ENCODE measurements around the gene TMTC3.
A peak's percentile ranks its signal among the peaks of the same experiment; 100 is the strongest.

The TMTC3 gene

GRCh38 chr12:88163371-88163770 lies 21.3 kb downstream of the TMTC3 start:
- DNase-seq (ENCODE audit: low read depth) = peak; percentile 25
- H3K4me3 ChIP-seq (ENCODE audit: low read depth, low read length) = no peak overlapping the region
- no peak for TF ChIP-seq CTCF (conservative IDR thresholded peaks at IDR 0.05; ENCODE audit: low read depth, low read length)

GRCh38 chr12:88166179-88166578 lies 24.1 kb downstream of the TMTC3 start:
- H3K4me3 ChIP-seq (ENCODE audit: low read depth, low read length) = no peak overlapping the region
- no peak for TF ChIP-seq CTCF (conservative IDR thresholded peaks at IDR 0.05; ENCODE audit: low read depth, low read length)
- DNase-seq (ENCODE audit: low read depth) = no peak

GRCh38 chr12:88167384-88167783 lies 25.3 kb downstream of the TMTC3 start:
- no peak for DNase-seq (ENCODE audit: low read depth)
- H3K4me3 ChIP-seq (ENCODE audit: low read depth, low read length) = no peak overlapping the region
- TF ChIP-seq CTCF (conservative IDR thresholded peaks at IDR 0.05; ENCODE audit: low read depth, low read length) = no peak

GRCh38 chr12:88172844-88173407 lies 30.8 kb downstream of the TMTC3 start:
- no peak for DNase-seq (ENCODE audit: low read depth)
- no peak for TF ChIP-seq CTCF (conservative IDR thresholded peaks at IDR 0.05; ENCODE audit: low read depth, low read length)
- H3K4me3 ChIP-seq (ENCODE audit: low read depth, low read length) = no peak overlapping the region

GRCh38 chr12:88175544-88175943 lies 33.4 kb downstream of the TMTC3 start:
- DNase-seq (ENCODE audit: low read depth) = no peak
- no peak for TF ChIP-seq CTCF (conservative IDR thresholded peaks at IDR 0.05; ENCODE audit: low read depth, low read length)
- H3K4me3 ChIP-seq (ENCODE audit: low read depth, low read length) = no peak overlapping the region

GRCh38 chr12:88179436-88180014 lies 37.4 kb downstream of the TMTC3 start:
- TF ChIP-seq CTCF (conservative IDR thresholded peaks at IDR 0.05; ENCODE audit: low read depth, low read length) = no peak
- DNase-seq (ENCODE audit: low read depth) = no peak

GRCh38 chr12:88181881-88182280 lies 39.8 kb downstream of the TMTC3 start:
- TF ChIP-seq CTCF (conservative IDR thresholded peaks at IDR 0.05; ENCODE audit: low read depth, low read length) = no peak
- H3K4me3 ChIP-seq (ENCODE audit: low read depth, low read length) = no peak overlapping the region
- DNase-seq (ENCODE audit: low read depth) = no peak

More at GRCh38 chr12:88179436-88180014, 37.4 kb downstream of the TMTC3 start:
- no peak overlapping the region for H3K4me3 ChIP-seq (ENCODE audit: low read depth, low read length)
